ENCODE results near the gene NSD2. TPM values are rescaled to one million over a fixed set of nuclear protein-coding genes. Genes with fewer than 3 reads are reported as not detected.

NSD2 gene
- total and polyA plus RNA-seq, 9 of the 15 experiments (the other 6 are each of a cell fraction or from before 2014, with no cell fraction given): 6.4 to 126 (median 58.8) TPM

- TF ChIP-seq TOE1 (IDR thresholded peaks at IDR 0.05; ENCODE audit: borderline replicate concordance) (no peak), TOE1 (CRISPR knock-in tag; IDR thresholded peaks at IDR 0.05; ENCODE audit: borderline replicate concordance, low read depth) (no peak), SP1 (CRISPR knock-in tag; IDR thresholded peaks at IDR 0.05) (no peak), ZNF3 (CRISPR knock-in tag; IDR thresholded peaks at IDR 0.05) (no peak), ELF2 (CRISPR knock-in tag; IDR thresholded peaks at IDR 0.05) (no peak), ZNF282 (CRISPR knock-in tag; IDR thresholded peaks at IDR 0.05) (no peak), TAF7 (tag; IDR thresholded peaks at IDR 0.05) (no peak), SIN3A (IDR thresholded peaks at IDR 0.05; ENCODE audit: borderline replicate concordance in 2 of 2, control insufficient read depth in 1 of 2, low read depth in 2 of 2, low read length in 2 of 2) (no peak), ZNF764 (CRISPR knock-in tag; IDR thresholded peaks at IDR 0.05; ENCODE audit: low read depth) (no peak), ZNF280B (CRISPR knock-in tag; IDR thresholded peaks at IDR 0.05) (no peak), DMBX1 (CRISPR knock-in tag; IDR thresholded peaks at IDR 0.05; ENCODE audit: borderline replicate concordance) (no peak), NCOA1 (IDR thresholded peaks at IDR 0.05; ENCODE audit: low read depth) (no peak), POLR2AphosphoS2 (IDR thresholded peaks at IDR 0.05; ENCODE audit: low read length) (no peak), CXXC5 (CRISPR knock-in tag; IDR thresholded peaks at IDR 0.05) (peak; percentile 52), ZNF263 (CRISPR knock-in tag; IDR thresholded peaks at IDR 0.05; ENCODE audit: borderline replicate concordance) (no peak)
- TF ChIP-seq, protein P1, sequence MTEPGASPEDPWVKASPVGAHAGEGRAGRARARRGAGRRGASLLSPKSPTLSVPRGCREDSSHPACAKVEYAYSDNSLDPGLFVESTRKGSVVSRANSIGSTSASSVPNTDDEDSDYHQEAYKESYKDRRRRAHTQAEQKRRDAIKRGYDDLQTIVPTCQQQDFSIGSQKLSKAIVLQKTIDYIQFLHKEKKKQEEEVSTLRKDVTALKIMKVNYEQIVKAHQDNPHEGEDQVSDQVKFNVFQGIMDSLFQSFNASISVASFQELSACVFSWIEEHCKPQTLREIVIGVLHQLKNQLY (CRISPR knock-in tag; conservative IDR thresholded peaks at IDR 0.05): 0 out of 4 replicates have a peak, but pooled peaks of 1 of the 2 experiments have one; percentile 35
- TF ChIP-seq, protein P2, sequence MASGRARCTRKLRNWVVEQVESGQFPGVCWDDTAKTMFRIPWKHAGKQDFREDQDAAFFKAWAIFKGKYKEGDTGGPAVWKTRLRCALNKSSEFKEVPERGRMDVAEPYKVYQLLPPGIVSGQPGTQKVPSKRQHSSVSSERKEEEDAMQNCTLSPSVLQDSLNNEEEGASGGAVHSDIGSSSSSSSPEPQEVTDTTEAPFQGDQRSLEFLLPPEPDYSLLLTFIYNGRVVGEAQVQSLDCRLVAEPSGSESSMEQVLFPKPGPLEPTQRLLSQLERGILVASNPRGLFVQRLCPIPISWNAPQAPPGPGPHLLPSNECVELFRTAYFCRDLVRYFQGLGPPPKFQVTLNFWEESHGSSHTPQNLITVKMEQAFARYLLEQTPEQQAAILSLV (tag; IDR thresholded peaks at IDR 0.05): no peak
- TF ChIP-seq, protein P3, sequence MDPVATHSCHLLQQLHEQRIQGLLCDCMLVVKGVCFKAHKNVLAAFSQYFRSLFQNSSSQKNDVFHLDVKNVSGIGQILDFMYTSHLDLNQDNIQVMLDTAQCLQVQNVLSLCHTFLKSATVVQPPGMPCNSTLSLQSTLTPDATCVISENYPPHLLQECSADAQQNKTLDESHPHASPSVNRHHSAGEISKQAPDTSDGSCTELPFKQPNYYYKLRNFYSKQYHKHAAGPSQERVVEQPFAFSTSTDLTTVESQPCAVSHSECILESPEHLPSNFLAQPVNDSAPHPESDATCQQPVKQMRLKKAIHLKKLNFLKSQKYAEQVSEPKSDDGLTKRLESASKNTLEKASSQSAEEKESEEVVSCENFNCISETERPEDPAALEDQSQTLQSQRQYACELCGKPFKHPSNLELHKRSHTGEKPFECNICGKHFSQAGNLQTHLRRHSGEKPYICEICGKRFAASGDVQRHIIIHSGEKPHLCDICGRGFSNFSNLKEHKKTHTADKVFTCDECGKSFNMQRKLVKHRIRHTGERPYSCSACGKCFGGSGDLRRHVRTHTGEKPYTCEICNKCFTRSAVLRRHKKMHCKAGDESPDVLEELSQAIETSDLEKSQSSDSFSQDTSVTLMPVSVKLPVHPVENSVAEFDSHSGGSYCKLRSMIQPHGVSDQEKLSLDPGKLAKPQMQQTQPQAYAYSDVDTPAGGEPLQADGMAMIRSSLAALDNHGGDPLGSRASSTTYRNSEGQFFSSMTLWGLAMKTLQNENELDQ (CRISPR knock-in tag; IDR thresholded peaks at IDR 0.05; ENCODE audit: borderline replicate concordance): no peak
- TF ChIP-seq, protein P4, sequence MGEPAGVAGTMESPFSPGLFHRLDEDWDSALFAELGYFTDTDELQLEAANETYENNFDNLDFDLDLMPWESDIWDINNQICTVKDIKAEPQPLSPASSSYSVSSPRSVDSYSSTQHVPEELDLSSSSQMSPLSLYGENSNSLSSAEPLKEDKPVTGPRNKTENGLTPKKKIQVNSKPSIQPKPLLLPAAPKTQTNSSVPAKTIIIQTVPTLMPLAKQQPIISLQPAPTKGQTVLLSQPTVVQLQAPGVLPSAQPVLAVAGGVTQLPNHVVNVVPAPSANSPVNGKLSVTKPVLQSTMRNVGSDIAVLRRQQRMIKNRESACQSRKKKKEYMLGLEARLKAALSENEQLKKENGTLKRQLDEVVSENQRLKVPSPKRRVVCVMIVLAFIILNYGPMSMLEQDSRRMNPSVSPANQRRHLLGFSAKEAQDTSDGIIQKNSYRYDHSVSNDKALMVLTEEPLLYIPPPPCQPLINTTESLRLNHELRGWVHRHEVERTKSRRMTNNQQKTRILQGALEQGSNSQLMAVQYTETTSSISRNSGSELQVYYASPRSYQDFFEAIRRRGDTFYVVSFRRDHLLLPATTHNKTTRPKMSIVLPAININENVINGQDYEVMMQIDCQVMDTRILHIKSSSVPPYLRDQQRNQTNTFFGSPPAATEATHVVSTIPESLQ (CRISPR knock-in tag; IDR thresholded peaks at IDR 0.05): no peak
Observed at GRCh38 chr4:1899149-1900086, 28.2 kb downstream of the NSD2 start (continued).

All from K562 (cell line).